Prostate gland (tissue), 2 donors: ENCODE data around the gene ACP1.

ENCODE experiments used
- POLR2A ChIP-seq: fragments of 450-650 bp; IDR thresholded peaks from one replicate; pipeline ENCODE4 v1.6.1; 2016; ENCODE audit warnings: antibody characterized with exemption, mild to moderate bottlenecking
- TF ChIP-seq, protein P1 (sequence below), 4 experiments: fragments of 200-600 bp in 2 of 4; fragments of 450-650 bp in 2 of 4; sonication (generic) in 2 of 4; IDR thresholded peaks; 1 replicate in 3 of 4; 2 replicates in 1 of 4; pipeline ENCODE4 v1.5.1; 2016 to 2019; ENCODE audit warnings: antibody characterized with exemption in 4 of 4, mild to moderate bottlenecking in 2 of 4, moderate library complexity in 2 of 4

DNA sequence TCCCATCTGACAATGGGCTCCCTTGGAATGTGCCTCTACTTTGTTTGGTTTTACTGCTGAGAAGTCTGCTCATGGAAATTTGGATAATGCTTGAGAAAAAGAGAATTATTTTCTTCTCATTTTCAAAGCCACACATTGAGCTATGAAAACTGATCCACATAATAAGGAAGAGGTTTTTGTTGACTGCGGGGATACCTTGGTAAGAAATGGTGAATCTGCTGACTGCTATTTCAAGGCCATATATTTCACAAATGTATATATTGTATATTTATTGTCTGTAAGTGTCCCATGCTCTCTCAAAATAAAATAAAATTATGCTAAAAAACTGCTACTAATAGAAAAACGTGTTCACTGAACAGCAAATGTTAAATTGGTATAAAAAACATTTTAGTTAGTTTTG is 16.0 kb upstream of the ACP1 start:
- TF ChIP-seq POLR2A: no peak
- TF ChIP-seq, protein P1, sequence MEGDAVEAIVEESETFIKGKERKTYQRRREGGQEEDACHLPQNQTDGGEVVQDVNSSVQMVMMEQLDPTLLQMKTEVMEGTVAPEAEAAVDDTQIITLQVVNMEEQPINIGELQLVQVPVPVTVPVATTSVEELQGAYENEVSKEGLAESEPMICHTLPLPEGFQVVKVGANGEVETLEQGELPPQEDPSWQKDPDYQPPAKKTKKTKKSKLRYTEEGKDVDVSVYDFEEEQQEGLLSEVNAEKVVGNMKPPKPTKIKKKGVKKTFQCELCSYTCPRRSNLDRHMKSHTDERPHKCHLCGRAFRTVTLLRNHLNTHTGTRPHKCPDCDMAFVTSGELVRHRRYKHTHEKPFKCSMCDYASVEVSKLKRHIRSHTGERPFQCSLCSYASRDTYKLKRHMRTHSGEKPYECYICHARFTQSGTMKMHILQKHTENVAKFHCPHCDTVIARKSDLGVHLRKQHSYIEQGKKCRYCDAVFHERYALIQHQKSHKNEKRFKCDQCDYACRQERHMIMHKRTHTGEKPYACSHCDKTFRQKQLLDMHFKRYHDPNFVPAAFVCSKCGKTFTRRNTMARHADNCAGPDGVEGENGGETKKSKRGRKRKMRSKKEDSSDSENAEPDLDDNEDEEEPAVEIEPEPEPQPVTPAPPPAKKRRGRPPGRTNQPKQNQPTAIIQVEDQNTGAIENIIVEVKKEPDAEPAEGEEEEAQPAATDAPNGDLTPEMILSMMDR (IDR thresholded peaks at IDR 0.05): no peak
